Gastroesophageal sphincter (tissue), 4 donors: Measurements from ENCODE around the gene BEND5. TPM values are rescaled to one million over a fixed set of nuclear protein-coding genes. Genes with fewer than 3 reads are reported as not detected.

Experiments used
- ATAC-seq: fragments of 150-250 bp; one replicate; pipeline ENCODE4 v1.9.1; 2016; ENCODE audit warnings: mild to moderate bottlenecking, moderate library complexity
- H3K27ac ChIP-seq, 4 donors: fragments of 200-600 bp; sonication (generic) in 3 of 4; 1 replicate in 3 of 4; 2 replicates in 1 of 4; pipeline ENCODE4 v1.5.1; 2016 to 2019
- H3K27me3 ChIP-seq: fragments of 200-600 bp; sonication (generic); one replicate; pipeline ENCODE4 v1.5.1; 2019
- H3K36me3 ChIP-seq, 2 donors: fragments of 200-600 bp; sonication (generic); one replicate each; pipeline ENCODE4 v1.5.1; 2019; ENCODE audit warnings: control low read depth in 1 of 2
- H3K4me1 ChIP-seq, 3 donors: fragments of 200-600 bp; sonication (generic); 1 replicate in 2 of 3; 2 replicates in 1 of 3; pipeline ENCODE4 v1.5.1; 2016 to 2019; ENCODE audit warnings: control low read depth in 2 of 3
- H3K4me3 ChIP-seq, 2 donors: fragments of 200-600 bp; sonication (generic); one replicate each; pipeline ENCODE4 v1.5.1; 2019; ENCODE audit warnings: mild to moderate bottlenecking in 1 of 2, moderate library complexity in 1 of 2
- H3K9me3 ChIP-seq, 3 donors: fragments of 200-600 bp; sonication (generic); one replicate each; pipeline ENCODE4 v1.5.1; 2017 to 2019; ENCODE audit warnings: control low read depth in 2 of 3
- CTCF ChIP-seq, 4 experiments: fragments of 200-600 bp in 2 of 4; fragments of 450-650 bp in 2 of 4; sonication (generic) in 1 of 4; IDR thresholded peaks; one replicate each; pipeline ENCODE4 v1.5.1; 2017 to 2019; ENCODE audit warnings: antibody characterized with exemption in 4 of 4, mild to moderate bottlenecking in 2 of 4, moderate library complexity in 2 of 4
- EP300 ChIP-seq: sonication (generic); formaldehyde crosslinking; IDR thresholded peaks from one replicate; pipeline ENCODE4 v1.6.1; 2017; ENCODE audit warnings: antibody characterized with exemption, mild to moderate bottlenecking
- POLR2A ChIP-seq, 2 donors: fragments of 450-650 bp; IDR thresholded peaks; one replicate each; pipeline ENCODE4 v1.6.1; 2017; ENCODE audit warnings: antibody characterized with exemption in 2 of 2, mild to moderate bottlenecking in 2 of 2, moderate library complexity in 1 of 2
- POLR2AphosphoS5 ChIP-seq: sonication (generic); formaldehyde crosslinking; IDR thresholded peaks from one replicate; pipeline ENCODE4 v1.6.1; 2017; ENCODE audit warnings: antibody characterized with exemption
- whole genome bisulfite sequencing, 2 donors: methylation state at CpG; one replicate each; pipeline ENCODE4 v1.1.5; 2018; ENCODE audit warnings: low coverage in 1 of 2; 5-methylcytosine and 5-hydroxymethylcytosine counted together
- total RNA-seq, 4 donors: library from RNA; depleted of rRNA; stranded (reverse); fragments of >200 nt; gene quantifications; one replicate each; pipeline ENCODE4 v1.1.0, GENCODE V29; 2016

Gene BEND5
- total RNA-seq, 4 donors from 2014 or later, result 2.6 to 10.4 (median 5.9) TPM

GRCh38 chr1:48728584-48728983 lies 48.1 kb downstream of the BEND5 start:
- no peak for ATAC-seq
- H3K4me1 ChIP-seq, result no peaks in the 10 kb centered on the region
- 90 to 92% methylated on average over 2 of the region's 2 CpGs for WGBS, 2 donors
- no peak for TF ChIP-seq CTCF (IDR thresholded peaks at IDR 0.05)
- no peaks in the 10 kb centered on the region for H3K27me3 ChIP-seq
- H3K4me3 ChIP-seq, result no peak overlapping the region
- H3K27ac ChIP-seq, result no peak overlapping the region
- H3K9me3 ChIP-seq, result no peaks in the 10 kb centered on the region
- peaks cover 0 to 65% of the 10 kb centered on the region in 2 donors for H3K36me3 ChIP-seq

- Histone ChIP-seq H3K27ac (no peak overlapping the region), H3K9me3 (no peaks in the 10 kb centered on the region), H3K27me3 (no peaks in the 10 kb centered on the region), H3K4me3 (no peak overlapping the region), H3K4me1 (no peaks in the 10 kb centered on the region), H3K36me3 (peaks cover 0 to 46% of the 10 kb centered on the region in 2 donors)
- ATAC-seq, result no peak
- WGBS, 2 donors, result 91 to 100% methylated on average over 4 of the region's 4 CpGs
- TF ChIP-seq CTCF (IDR thresholded peaks at IDR 0.05) (no peak), POLR2AphosphoS5 (no peak), EP300 (no peak), POLR2A (IDR thresholded peaks at IDR 0.05) (no peak)
These were observed 50.0 kb downstream of the BEND5 start for GRCh38 chr1:48726557-48727215.

GRCh38 chr1:48726139-48726538 lies 50.6 kb downstream of the BEND5 start:
- TF ChIP-seq EP300 (no peak), POLR2A (IDR thresholded peaks at IDR 0.05) (no peak), CTCF (IDR thresholded peaks at IDR 0.05) (no peak), POLR2AphosphoS5 (no peak)

GRCh38 chr1:48725341-48726046 lies 51.2 kb downstream of the BEND5 start:
- no peak overlapping the region for H3K4me3 ChIP-seq
- H3K27ac ChIP-seq, result no peak overlapping the region
- ATAC-seq, result no peak
- 55 to 63% methylated on average over 4 to 5 of the region's 5 CpGs for WGBS, 2 donors
- H3K4me1 ChIP-seq, result no peaks in the 10 kb centered on the region
- H3K27me3 ChIP-seq, result no peaks in the 10 kb centered on the region
- peaks cover 0 to 34% of the 10 kb centered on the region in 2 donors for H3K36me3 ChIP-seq
- no peak for TF ChIP-seq POLR2A (IDR thresholded peaks at IDR 0.05)
- no peak for TF ChIP-seq POLR2AphosphoS5
- TF ChIP-seq EP300, result no peak
- no peak for TF ChIP-seq CTCF (IDR thresholded peaks at IDR 0.05)
- no peaks in the 10 kb centered on the region for H3K9me3 ChIP-seq

More at GRCh38 chr1:48726139-48726538, 50.6 kb downstream of the BEND5 start:
- no peak for ATAC-seq
- 86 to 95% methylated on average over 2 of the region's 2 CpGs for WGBS, 2 donors
- peaks cover 0 to 40% of the 10 kb centered on the region in 2 donors for H3K36me3 ChIP-seq
- no peaks in the 10 kb centered on the region for H3K4me1 ChIP-seq
- H3K27ac ChIP-seq, result no peak overlapping the region
- H3K4me3 ChIP-seq, result no peak overlapping the region
- H3K9me3 ChIP-seq, result no peaks in the 10 kb centered on the region
- no peaks in the 10 kb centered on the region for H3K27me3 ChIP-seq

GRCh38 chr1:48720929-48721328 lies 55.8 kb downstream of the BEND5 start:
- Histone ChIP-seq H3K27ac (no peak overlapping the region), H3K4me3 (no peak overlapping the region), H3K9me3 (no peaks in the 10 kb centered on the region), H3K4me1 (no peaks in the 10 kb centered on the region), H3K27me3 (no peaks in the 10 kb centered on the region), H3K36me3 (no peaks in the 10 kb centered on the region)
- TF ChIP-seq EP300 (no peak), POLR2AphosphoS5 (no peak), POLR2A (IDR thresholded peaks at IDR 0.05) (no peak), CTCF (IDR thresholded peaks at IDR 0.05) (no peak)
- no peak for ATAC-seq
